IMR-90 (cell line): ENCODE measurements around the gene LGALS1. TPM values are rescaled to one million over a fixed set of nuclear protein-coding genes. Genes with fewer than 3 reads are reported as not detected.

Source experiments
- ATAC-seq: fragments of 200-7000 bp; cut with Tn5 transposase; 2 replicates; pipeline ENCODE4 v1.9.1; 2020; ENCODE audit warnings: low read depth, mild to moderate bottlenecking, moderate library complexity
- BruUV-seq: library from RNA; stranded (reverse); fragments of 400-500 nt; replicated peaks from 2 replicates; lab custom pipeline; 2021; lab: Mats Ljungman, UMichigan
- CTCF ChIA-PET: fragments of 300-600 bp; formaldehyde crosslinking; extraction: SDS; loops from one replicate; lab custom pipeline; 2021; ENCODE audit warnings: antibody characterized with exemption; lab: Yijun Ruan, JAX
- POLR2A ChIA-PET: fragments of 300-600 bp; sonication (Branson Sonifier 250); formaldehyde crosslinking; loops from one replicate; lab custom pipeline; 2022; ENCODE audit warnings: antibody characterized with exemption; ENCODE audit not compliant: unreplicated experiment; lab: Charles Lee
- DNase-seq: peaks from one replicate; pipeline ENCODE4 v3.0.0; 2013
- H2AFZ ChIP-seq: replicated peaks from 2 replicates; pipeline ENCODE3; 2013; ENCODE audit warnings: low read length, mild to moderate bottlenecking; ENCODE audit not compliant: poor library complexity
- H2AK5ac ChIP-seq: 2 replicates; pipeline ENCODE4 v1.6.1; 2013; ENCODE audit warnings: low read depth, low read length, inconsistent platforms
- H2AK9ac ChIP-seq: replicated peaks from 2 replicates; pipeline ENCODE3; 2013; ENCODE audit warnings: mild to moderate bottlenecking, low read depth, low read length, moderate library complexity; ENCODE audit not compliant: poor library complexity
- H2BK120ac ChIP-seq: 2 replicates; pipeline ENCODE4 v1.6.1; 2013; ENCODE audit warnings: low read depth, low read length, inconsistent platforms
- H2BK15ac ChIP-seq: 3 replicates; pipeline ENCODE4 v1.6.1; 2013; ENCODE audit warnings: low read depth, low read length, inconsistent platforms
- H2BK20ac ChIP-seq: 2 replicates; pipeline ENCODE4 v1.6.1; 2013; ENCODE audit warnings: low read depth, mild to moderate bottlenecking, inconsistent platforms, low read length, moderate library complexity
- H2BK5ac ChIP-seq: 2 replicates; pipeline ENCODE4 v1.6.1; 2013; ENCODE audit warnings: mild to moderate bottlenecking, low read depth, low read length, inconsistent platforms; ENCODE audit not compliant: poor library complexity, severe bottlenecking
- H3K14ac ChIP-seq: replicated peaks from 2 replicates; pipeline ENCODE4 v1.6.1; 2013; ENCODE audit warnings: low read depth, low read length, inconsistent platforms
- H3K18ac ChIP-seq: 2 replicates; pipeline ENCODE4 v1.6.1; 2013; ENCODE audit warnings: low read depth, low read length, control low read depth
- H3K23ac ChIP-seq: 2 replicates; pipeline ENCODE4 v1.6.1; 2013; ENCODE audit warnings: low read depth, low read length, inconsistent platforms
- H3K27ac ChIP-seq: 2 replicates; pipeline ENCODE4 v1.5.1; 2013; ENCODE audit warnings: mild to moderate bottlenecking, control low read depth, low read length; ENCODE audit not compliant: insufficient read depth
- H3K27me3 ChIP-seq: 2 replicates; pipeline ENCODE4 v1.6.1; 2013; ENCODE audit warnings: low read length; ENCODE audit not compliant: control insufficient read depth, insufficient read depth
- H3K36me3 ChIP-seq: 2 replicates; pipeline ENCODE4 v1.6.1; 2013; ENCODE audit warnings: low read length, mixed read lengths; ENCODE audit not compliant: control insufficient read depth, insufficient read depth
- H3K4ac ChIP-seq: 2 replicates; pipeline ENCODE4 v1.6.1; 2013; ENCODE audit warnings: low read depth, low read length, inconsistent platforms
- H3K4me1 ChIP-seq: 2 replicates; pipeline ENCODE4 v1.6.1; 2013; ENCODE audit warnings: low read length, mixed read lengths; ENCODE audit not compliant: control insufficient read depth, insufficient read depth
- H3K4me2 ChIP-seq: 2 replicates; pipeline ENCODE4 v1.6.1; 2013; ENCODE audit warnings: low read depth, mild to moderate bottlenecking, control low read depth, low read length, moderate library complexity
- H3K4me3 ChIP-seq: 2 replicates; pipeline ENCODE4 v1.5.1; 2013; ENCODE audit warnings: low read depth, mild to moderate bottlenecking, control low read depth, low read length, moderate library complexity; ENCODE audit not compliant: insufficient read depth
- H3K56ac ChIP-seq: 2 replicates; pipeline ENCODE4 v1.6.1; 2013; ENCODE audit warnings: low read length, inconsistent platforms; ENCODE audit not compliant: insufficient read depth; ENCODE audit errors: extremely low read depth
- H3K79me1 ChIP-seq, 2 experiments: 2 replicates each; pipeline ENCODE4 v1.6.1; 2013; ENCODE audit warnings: low read length in 2 of 2, inconsistent platforms in 1 of 2, low read depth in 1 of 2
- H3K9ac ChIP-seq: 2 replicates; pipeline ENCODE4 v1.6.1; 2013; ENCODE audit warnings: low read depth, low read length, control low read depth
- H3K9me1 ChIP-seq: 2 replicates; pipeline ENCODE4 v1.6.1; 2013; ENCODE audit warnings: low read length, inconsistent platforms; ENCODE audit not compliant: insufficient read depth
- H3K9me3 ChIP-seq: 2 replicates; pipeline ENCODE4 v1.6.1; 2013; ENCODE audit warnings: low read length; ENCODE audit not compliant: control insufficient read depth, insufficient read depth
- H4K20me1 ChIP-seq: 2 replicates; pipeline ENCODE4 v1.6.1; 2013; ENCODE audit warnings: low read length, inconsistent platforms; ENCODE audit not compliant: insufficient read depth
- H4K5ac ChIP-seq: 2 replicates; pipeline ENCODE4 v1.6.1; 2013; ENCODE audit warnings: mild to moderate bottlenecking, low read depth, low read length, control low read depth
- H4K8ac ChIP-seq, 2 experiments: 2 replicates each; pipeline ENCODE4 v1.6.1; 2013; ENCODE audit warnings: low read depth in 2 of 2, low read length in 2 of 2, control low read depth in 1 of 2, inconsistent platforms in 1 of 2
- H4K91ac ChIP-seq: 2 replicates; pipeline ENCODE4 v1.6.1; 2013; ENCODE audit warnings: low read depth, low read length, inconsistent platforms; ENCODE audit not compliant: insufficient read depth
- BHLHE40 ChIP-seq: fragments of 150-350 bp; IDR thresholded peaks from 2 replicates; pipeline ENCODE4 v1.6.1; 2016; ENCODE audit warnings: mild to moderate bottlenecking, low read depth, low read length
- CTCF ChIP-seq: conservative IDR thresholded peaks from 2 replicates; pipeline ENCODE4 v1.5.1; 2012; ENCODE audit warnings: mild to moderate bottlenecking, low read depth, low read length, improper control_type of control experiment
- RAD21 ChIP-seq: IDR thresholded peaks from 2 replicates; pipeline ENCODE4 v1.6.1; 2012; ENCODE audit warnings: low read length, improper control_type of control experiment
- SMC3 ChIP-seq: fragments of 150-350 bp; IDR thresholded peaks from 2 replicates; pipeline ENCODE4 v1.6.1; 2016; ENCODE audit warnings: low read depth, mild to moderate bottlenecking, antibody characterized with exemption, low read length, moderate library complexity
- WGBS, 2 experiments: methylation state at CpG; one replicate each; pipeline versions ENCODE4 v1.1.5 to v1.1.7; 2013; ENCODE audit warnings: missing lambda C conversion rate in 2 of 2; ENCODE audit not compliant: insufficient read length in 1 of 2; ENCODE audit errors: extremely low coverage in 2 of 2; 5-methylcytosine and 5-hydroxymethylcytosine counted together
- dilution Hi-C: fragments of 300-500 bp; cut with HindIII; formaldehyde crosslinking; loops from one replicate; pipeline ENCODE4 v1.14.3; 2018; ENCODE audit warnings: low sequenced_read_pairs; ENCODE audit not compliant: unreplicated experiment
- in situ Hi-C: fragments of 300-500 bp; cut with MboI; formaldehyde crosslinking; loops from 3 replicates; pipeline ENCODE4 v1.14.3; 2019; ENCODE audit warnings: low sequenced_read_pairs, inconsistent platforms, mixed read lengths
- intact Hi-C: fragments of 100-400 bp; cut with micrococcal nuclease; formaldehyde crosslinking; loops from 2 replicates; pipeline ENCODE4 v1.10.0; 2022
- polyA plus RNA-seq, 3 experiments: library from polyadenylated mRNA; depleted of rRNA; stranded (reverse); fragments of >200 nt; gene quantifications; 2 replicates each; pipeline ENCODE4 v1.2.3, GENCODE V29; 2012; ENCODE audit warnings: low replicate concordance in 1 of 3
- total RNA-seq: library from RNA; depleted of rRNA; stranded (reverse); fragments of >200 nt; gene quantifications from 2 replicates; pipeline ENCODE4 v1.2.3, GENCODE V29; 2012

LGALS1 gene
- total and polyA plus RNA-seq, 2 of the 4 experiments (the other 2 are of a cell fraction) = 11,896 to 15,383 TPM

- dilution Hi-C loops = no loop called here
- ChIA-PET CTCF (no interaction called here), POLR2A (no interaction called here)
- BruUV-seq = no TSS peak
- no peak overlapping the region for H4K8ac ChIP-seq
- in situ Hi-C loops = no loop called here
- no peak overlapping the region for H4K91ac ChIP-seq
- no peak overlapping the region for H3K23ac ChIP-seq
- no peak overlapping the region for H2AK5ac ChIP-seq
- H3K56ac ChIP-seq = no peak overlapping the region
- no peak overlapping the region for H2BK20ac ChIP-seq
- peak; percentile 73 for ATAC-seq
- no peak overlapping the region for H3K4me2 ChIP-seq
- H3K4ac ChIP-seq = no peak overlapping the region
- H2AK9ac ChIP-seq = no peak overlapping the region
- DNase-seq = peak; percentile 55
- 95% methylated on average over 9 of the region's 20 CpGs; no CpG with 5 or more reads in 1 of the 2 experiments for WGBS, 2 experiments
- no peaks in the 10 kb centered on the region for H3K9me3 ChIP-seq
- H4K5ac ChIP-seq = no peak overlapping the region
- peaks cover 1% of the 10 kb centered on the region; the same call in 1 of the 2 replicates for H3K36me3 ChIP-seq
- H3K4me3 ChIP-seq = no peak overlapping the region
- no peak overlapping the region for H2BK15ac ChIP-seq
- TF ChIP-seq BHLHE40 (no peak), RAD21 (peak; percentile 47), SMC3 (peak; percentile 44), CTCF (peak; percentile 39)
- no peak overlapping the region for H3K18ac ChIP-seq
- intact Hi-C loops = no loop called here
- H2BK5ac ChIP-seq = no peak overlapping the region
- peaks cover 4% of the 10 kb centered on the region for H3K4me1 ChIP-seq
- H3K9me1 ChIP-seq = 0 out of 2 replicates have a peak, but pooled peaks cover 3% of the 10 kb centered on the region
- H3K9ac ChIP-seq = no peak overlapping the region
- no peaks in the 10 kb centered on the region for H3K27me3 ChIP-seq
- H4K20me1 ChIP-seq = no peaks in the 10 kb centered on the region
- no peak overlapping the region for H3K27ac ChIP-seq
- H2AFZ ChIP-seq = no peak overlapping the region
- no peaks in the 10 kb centered on the region for H3K79me1 ChIP-seq
- H2BK120ac ChIP-seq = no peak overlapping the region
- H3K14ac ChIP-seq = no peak overlapping the region
Observed at GRCh38 chr22:37726241-37726887, 50.9 kb downstream of the LGALS1 start.
